ENCODE results near the gene WDR53. TPM values are rescaled to one million over a fixed set of nuclear protein-coding genes. Genes with fewer than 3 reads are reported as not detected.

Gene WDR53
- total RNA-seq, 1 donor from 2014 or later: 0.21 TPM

DNA sequence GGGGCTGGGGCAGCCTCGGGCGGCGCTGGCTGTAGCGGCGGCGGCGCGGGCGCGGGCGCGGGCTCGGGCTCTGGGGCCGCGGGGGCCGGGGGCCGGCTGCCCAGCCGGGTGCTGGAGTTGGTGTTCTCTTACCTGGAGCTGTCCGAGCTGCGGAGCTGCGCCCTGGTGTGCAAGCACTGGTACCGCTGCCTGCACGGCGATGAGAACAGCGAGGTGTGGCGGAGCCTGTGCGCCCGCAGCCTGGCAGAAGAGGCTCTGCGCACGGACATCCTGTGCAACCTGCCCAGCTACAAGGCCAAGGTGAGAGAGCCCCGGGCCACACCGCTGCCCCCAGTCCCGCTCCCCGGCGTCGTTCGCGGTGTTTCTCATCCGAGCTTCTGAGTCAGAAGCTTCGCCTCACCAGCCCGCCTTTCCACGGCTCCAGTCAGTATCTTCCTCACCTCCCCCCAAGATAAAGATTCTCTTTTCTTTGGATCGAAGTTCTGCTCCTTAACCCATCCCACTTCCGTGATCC, 706 bp upstream of the WDR53 start:
- peaks cover 8 to 14% of the 10 kb centered on the region in 2 donors for H3K4me1 ChIP-seq
- H3K4me3 ChIP-seq: peak overlapping the region; percentile 92 to 94
- peak overlapping the region; percentile 60 to 85 for H3K27ac ChIP-seq
- H3K27me3 ChIP-seq: no peaks in the 10 kb centered on the region
- no peaks in the 10 kb centered on the region for H3K9me3 ChIP-seq
- peak in 1 of 2 donors; percentile 62 for DNase-seq (ENCODE audit: low spot score in 2 of 2)
- H3K36me3 ChIP-seq: no peaks in the 10 kb centered on the region
- TF ChIP-seq, protein P1, sequence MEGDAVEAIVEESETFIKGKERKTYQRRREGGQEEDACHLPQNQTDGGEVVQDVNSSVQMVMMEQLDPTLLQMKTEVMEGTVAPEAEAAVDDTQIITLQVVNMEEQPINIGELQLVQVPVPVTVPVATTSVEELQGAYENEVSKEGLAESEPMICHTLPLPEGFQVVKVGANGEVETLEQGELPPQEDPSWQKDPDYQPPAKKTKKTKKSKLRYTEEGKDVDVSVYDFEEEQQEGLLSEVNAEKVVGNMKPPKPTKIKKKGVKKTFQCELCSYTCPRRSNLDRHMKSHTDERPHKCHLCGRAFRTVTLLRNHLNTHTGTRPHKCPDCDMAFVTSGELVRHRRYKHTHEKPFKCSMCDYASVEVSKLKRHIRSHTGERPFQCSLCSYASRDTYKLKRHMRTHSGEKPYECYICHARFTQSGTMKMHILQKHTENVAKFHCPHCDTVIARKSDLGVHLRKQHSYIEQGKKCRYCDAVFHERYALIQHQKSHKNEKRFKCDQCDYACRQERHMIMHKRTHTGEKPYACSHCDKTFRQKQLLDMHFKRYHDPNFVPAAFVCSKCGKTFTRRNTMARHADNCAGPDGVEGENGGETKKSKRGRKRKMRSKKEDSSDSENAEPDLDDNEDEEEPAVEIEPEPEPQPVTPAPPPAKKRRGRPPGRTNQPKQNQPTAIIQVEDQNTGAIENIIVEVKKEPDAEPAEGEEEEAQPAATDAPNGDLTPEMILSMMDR (IDR thresholded peaks at IDR 0.05): no peak
- intact Hi-C loops (cut with DNase I): loop anchor here (2.0 kb wide), 4 partner anchors 66 to 374 kb away; partner anchors contain the start of genes NCBP2, RNF168, SENP5 and UBXN7

- H3K27me3 ChIP-seq: no peaks in the 10 kb centered on the region
- H3K4me3 ChIP-seq: no peak overlapping the region
- H3K4me1 ChIP-seq: peaks cover 0 to 5% of the 10 kb centered on the region in 2 donors
- TF ChIP-seq, protein P1 (IDR thresholded peaks at IDR 0.05): no peak
- intact Hi-C loops (cut with DNase I): no loop called here
- H3K9me3 ChIP-seq: no peaks in the 10 kb centered on the region
- DNase-seq (ENCODE audit: low spot score in 2 of 2): no peak
- no peak overlapping the region for H3K27ac ChIP-seq
- peaks cover 8 to 11% of the 10 kb centered on the region in 2 donors for H3K36me3 ChIP-seq
Measured at GRCh38 chr3:196563721-196564225, 4.6 kb downstream of the WDR53 start.

DNA sequence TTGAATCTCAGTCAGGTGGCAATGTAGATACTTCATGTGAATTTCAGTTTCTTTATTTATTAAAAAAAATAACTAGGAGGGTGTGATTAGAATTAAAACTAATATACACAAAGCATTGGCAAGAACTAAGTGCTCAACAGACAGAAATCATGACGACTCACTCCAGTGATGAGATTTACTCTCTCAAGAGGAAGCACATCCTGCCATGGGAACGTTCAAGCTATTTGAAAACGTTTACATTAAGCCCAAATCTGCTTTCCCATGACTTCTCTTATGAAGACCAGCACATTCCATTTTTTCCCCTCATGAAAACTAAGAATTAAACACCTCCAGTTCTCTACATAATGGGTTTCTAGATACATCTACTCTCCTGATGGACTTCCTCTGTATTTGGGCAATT, 8.5 kb downstream of the WDR53 start:
- Histone ChIP-seq H3K4me1 (no peaks in the 10 kb centered on the region), H3K9me3 (no peaks in the 10 kb centered on the region), H3K27me3 (no peaks in the 10 kb centered on the region), H3K4me3 (no peak overlapping the region), H3K27ac (no peak overlapping the region), H3K36me3 (peaks cover 8 to 11% of the 10 kb centered on the region in 2 donors)
- no peak for DNase-seq (ENCODE audit: low spot score in 2 of 2)
- intact Hi-C loops (cut with DNase I): no loop called here
- TF ChIP-seq, protein P1 (IDR thresholded peaks at IDR 0.05): no peak

- no peak for DNase-seq (ENCODE audit: low spot score in 2 of 2)
- intact Hi-C loops (cut with DNase I): no loop called here
- no peak overlapping the region for H3K27ac ChIP-seq
- H3K4me1 ChIP-seq: no peaks in the 10 kb centered on the region
- no peaks in the 10 kb centered on the region for H3K27me3 ChIP-seq
- no peak overlapping the region for H3K4me3 ChIP-seq
- H3K36me3 ChIP-seq: peaks cover 8 to 11% of the 10 kb centered on the region in 2 donors
- H3K9me3 ChIP-seq: no peaks in the 10 kb centered on the region
- TF ChIP-seq, protein P1 (IDR thresholded peaks at IDR 0.05): no peak
Measured at GRCh38 chr3:196558476-196558875, 9.9 kb downstream of the WDR53 start.

DNA sequence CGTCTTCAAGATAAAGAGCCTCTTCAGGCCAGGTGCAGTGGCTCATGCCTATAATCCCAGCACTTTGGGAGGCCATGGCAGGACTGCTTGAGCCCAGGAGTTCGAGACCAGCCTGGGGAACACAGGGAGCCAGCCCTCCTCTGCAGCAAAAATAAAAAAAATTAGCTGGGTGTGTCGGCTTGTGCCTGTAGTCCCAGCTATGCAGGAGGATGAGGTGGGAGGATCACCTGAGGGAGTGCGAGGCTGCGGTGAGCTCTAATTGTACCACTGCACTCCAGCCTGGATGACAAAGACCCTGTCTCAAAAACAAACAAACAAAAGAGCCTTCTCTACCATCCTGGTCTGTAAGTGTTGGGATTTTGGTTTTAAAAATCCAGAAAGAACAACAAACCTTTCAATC, 11.1 kb downstream of the WDR53 start:
- no peak for DNase-seq (ENCODE audit: low spot score in 2 of 2)
- Histone ChIP-seq H3K4me3 (no peak overlapping the region), H3K9me3 (no peaks in the 10 kb centered on the region), H3K27me3 (no peaks in the 10 kb centered on the region), H3K27ac (no peak overlapping the region), H3K36me3 (peaks cover 8 to 11% of the 10 kb centered on the region in 2 donors), H3K4me1 (no peaks in the 10 kb centered on the region)
- TF ChIP-seq, protein P1 (IDR thresholded peaks at IDR 0.05): no peak
- intact Hi-C loops (cut with DNase I): no loop called here

Measured in ascending aorta (tissue), 2 donors.